ENCODE data around the gene TRIL. TPM values are rescaled to one million over a fixed set of nuclear protein-coding genes. Genes with fewer than 3 reads are reported as not detected.

Gene TRIL
- total RNA-seq, 4 donors from 2014 or later = 1.3 to 9.4 (median 5.5) TPM

GRCh38 chr7:28941633-28942032, 16.5 kb downstream of the TRIL start:
- intact Hi-C loops (cut with DNase I) = no loop called here

GRCh38 chr7:28940741-28941384, 17.3 kb downstream of the TRIL start:
- Histone ChIP-seq H3K9me3 (no peaks in the 10 kb centered on the region), H3K36me3 (no peaks in the 10 kb centered on the region), H3K27me3 (peaks cover 0 to 47% (median 0%) of the 10 kb centered on the region in 4 donors), H3K4me3 (no peak overlapping the region), H3K27ac (replicated peaks in 1 of 4) (no peak overlapping the region), H3K4me1 (peaks cover 0 to 6% (median 0%) of the 10 kb centered on the region in 4 donors)
- 91% methylated on average over 11 of the region's 11 CpGs for WGBS
- intact Hi-C loops (cut with DNase I) = no loop called here
- TF ChIP-seq CTCF (IDR thresholded peaks at IDR 0.05) = no peak
- TF ChIP-seq POLR2AphosphoS5 (IDR thresholded peaks at IDR 0.05) = no peak
- TF ChIP-seq EP300 (IDR thresholded peaks at IDR 0.05) = no peak
- no peak for TF ChIP-seq POLR2A (IDR thresholded peaks at IDR 0.05; ENCODE audit: low read depth)
- peak; percentile 68 for DNase-seq (ENCODE audit: extremely low spot score)

More at GRCh38 chr7:28941633-28942032, 16.5 kb downstream of the TRIL start:
- peaks cover 0 to 6% (median 0%) of the 10 kb centered on the region in 4 donors for H3K4me1 ChIP-seq
- H3K27me3 ChIP-seq = peaks cover 0 to 51% (median 0%) of the 10 kb centered on the region in 4 donors
- 83% methylated on average over 5 of the region's 5 CpGs for WGBS
- no peak overlapping the region for H3K27ac ChIP-seq (replicated peaks in 1 of 4)
- H3K36me3 ChIP-seq = no peaks in the 10 kb centered on the region
- no peak overlapping the region for H3K4me3 ChIP-seq
- DNase-seq (ENCODE audit: extremely low spot score) = peak; percentile 34
- no peak for TF ChIP-seq POLR2A (IDR thresholded peaks at IDR 0.05; ENCODE audit: low read depth)
- no peak for TF ChIP-seq CTCF (IDR thresholded peaks at IDR 0.05)
- no peak for TF ChIP-seq EP300 (IDR thresholded peaks at IDR 0.05)
- no peak for TF ChIP-seq POLR2AphosphoS5 (IDR thresholded peaks at IDR 0.05)
- H3K9me3 ChIP-seq = no peaks in the 10 kb centered on the region

DNA sequence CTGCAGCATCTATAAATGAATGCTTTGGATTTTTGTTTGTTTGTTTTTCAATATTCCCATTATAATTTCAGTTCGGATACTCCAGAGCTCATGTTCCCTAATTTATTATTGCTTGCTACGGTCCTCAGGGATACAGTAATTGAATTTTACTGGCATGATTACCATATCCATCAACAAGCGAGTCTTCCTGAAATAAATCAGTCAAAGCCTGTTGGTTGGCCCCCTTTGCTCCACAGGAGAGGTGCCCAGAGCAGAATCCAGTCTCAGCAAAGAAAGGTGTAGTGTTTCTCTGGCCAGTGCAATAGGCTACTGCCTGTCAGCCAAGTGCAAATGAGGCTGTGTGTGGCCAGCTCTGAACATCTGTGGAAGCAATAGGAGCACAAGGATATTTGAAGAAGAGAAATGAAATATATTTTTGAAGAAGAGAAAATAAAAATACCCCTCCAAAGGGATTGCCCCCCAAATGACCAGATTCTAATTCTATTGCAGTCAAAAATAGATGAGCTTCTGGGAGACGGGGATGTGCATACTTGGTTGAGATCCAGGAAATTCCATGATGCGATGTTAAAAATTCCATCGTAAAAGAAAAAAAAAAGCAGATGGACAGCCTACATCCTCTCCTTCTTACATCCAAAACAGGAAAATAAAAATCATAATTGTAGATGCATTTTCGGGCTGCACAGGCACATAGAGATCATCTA, 18.1 kb downstream of the TRIL start:
- Histone ChIP-seq H3K36me3 (no peaks in the 10 kb centered on the region), H3K27me3 (peaks cover 0 to 47% (median 0%) of the 10 kb centered on the region in 4 donors), H3K9me3 (no peaks in the 10 kb centered on the region), H3K4me1 (peaks cover 0 to 6% (median 0%) of the 10 kb centered on the region in 4 donors), H3K27ac (replicated peaks in 1 of 4) (no peak overlapping the region), H3K4me3 (no peak overlapping the region)
- intact Hi-C loops (cut with DNase I) = no loop called here
- TF ChIP-seq POLR2AphosphoS5 (IDR thresholded peaks at IDR 0.05) = no peak
- TF ChIP-seq CTCF (IDR thresholded peaks at IDR 0.05) = no peak
- no peak for TF ChIP-seq EP300 (IDR thresholded peaks at IDR 0.05)
- TF ChIP-seq POLR2A (IDR thresholded peaks at IDR 0.05; ENCODE audit: low read depth) = no peak
- peak; percentile 45 for DNase-seq (ENCODE audit: extremely low spot score)
- WGBS = 54% methylated on average over 7 of the region's 7 CpGs

- TF ChIP-seq POLR2A (IDR thresholded peaks at IDR 0.05; ENCODE audit: low read depth) (no peak), EP300 (IDR thresholded peaks at IDR 0.05) (no peak)
- H3K4me1 ChIP-seq = peaks cover 0 to 6% (median 0%) of the 10 kb centered on the region in 4 donors
- no peak overlapping the region for H3K4me3 ChIP-seq
- no peaks in the 10 kb centered on the region for H3K9me3 ChIP-seq
- no peaks in the 10 kb centered on the region for H3K36me3 ChIP-seq
- peak; percentile 85 for DNase-seq (ENCODE audit: extremely low spot score)
- intact Hi-C loops (cut with DNase I) = no loop called here
- no peak overlapping the region for H3K27ac ChIP-seq (replicated peaks in 1 of 4)
- peaks cover 0 to 47% (median 0%) of the 10 kb centered on the region in 4 donors for H3K27me3 ChIP-seq
- WGBS = 75% methylated on average over 2 of the region's 5 CpGs
Observed at GRCh38 chr7:28939367-28939766, 18.8 kb downstream of the TRIL start.

GRCh38 chr7:28937619-28938018, 20.5 kb downstream of the TRIL start:
- H3K27me3 ChIP-seq = peaks cover 0 to 34% (median 0%) of the 10 kb centered on the region in 4 donors
- H3K4me3 ChIP-seq = no peak overlapping the region
- TF ChIP-seq EP300 (IDR thresholded peaks at IDR 0.05) = no peak
- TF ChIP-seq POLR2AphosphoS5 (IDR thresholded peaks at IDR 0.05) = no peak
- no peak for TF ChIP-seq POLR2A (IDR thresholded peaks at IDR 0.05; ENCODE audit: low read depth)
- no peak for TF ChIP-seq CTCF (IDR thresholded peaks at IDR 0.05)
- DNase-seq (ENCODE audit: extremely low spot score) = peak; percentile 26
- intact Hi-C loops (cut with DNase I) = no loop called here
- no peak overlapping the region for H3K27ac ChIP-seq (replicated peaks in 1 of 4)
- H3K36me3 ChIP-seq = no peaks in the 10 kb centered on the region
- H3K4me1 ChIP-seq = peaks cover 8 to 13% (median 13%) of the 10 kb centered on the region in 4 donors
- 89% methylated on average over 7 of the region's 7 CpGs for WGBS
- no peaks in the 10 kb centered on the region for H3K9me3 ChIP-seq

Data from esophagus muscularis mucosa (tissue), 4 donors.